AG04449 (cell line): ENCODE results near the gene LMTK2.

Experiments used
- CTCF ChIA-PET: fragments of 350-600 bp; formaldehyde crosslinking; extraction: SDS; loops from one replicate; lab custom pipeline; 2021; ENCODE audit warnings: antibody characterized with exemption; lab: Yijun Ruan, JAX
- POLR2A ChIA-PET: fragments of 400-600, 350-600 bp; formaldehyde crosslinking; extraction: SDS; loops from one replicate; lab custom pipeline; 2020; ENCODE audit warnings: antibody characterized with exemption, inconsistent platforms; lab: Yijun Ruan, JAX
- DNase-seq: peaks from one replicate; pipeline ENCODE4 v3.0.0-alpha.2; 2010; ENCODE audit warnings: low read depth, low spot score
- H3K4me3 ChIP-seq: 2 replicates; pipeline ENCODE4 v1.5.1; 2011; ENCODE audit warnings: low read depth, mild to moderate bottlenecking, control low read depth, low read length
- CTCF ChIP-seq: IDR thresholded peaks from one replicate; pipeline ENCODE4 v1.5.1; 2011; ENCODE audit warnings: mild to moderate bottlenecking, moderate library complexity, low read length, control low read depth, inconsistent platforms; ENCODE audit not compliant: insufficient read depth; ENCODE audit errors: missing control alignments

Gene LMTK2

GRCh38 chr7:98136423-98136822 lies 29.8 kb downstream of the LMTK2 start:
- DNase-seq, result no peak
- TF ChIP-seq CTCF, result no peak
- H3K4me3 ChIP-seq, result no peak overlapping the region
- ChIA-PET CTCF (interaction anchor here (1.4 to 1.9 kb wide), 2 partner anchors 9 to 28 kb away, joined by 3 to 7 read pairs; no protein-coding TSS in a partner anchor), POLR2A (no interaction called here)

- TF ChIP-seq CTCF, result no peak
- no peak overlapping the region for H3K4me3 ChIP-seq
- CTCF ChIA-PET, result no interaction called here
- no peak for DNase-seq
- POLR2A ChIA-PET, result no interaction called here
These were observed 30.6 kb downstream of the LMTK2 start for GRCh38 chr7:98137134-98137825.

GRCh38 chr7:98137826-98138151 lies 31.1 kb downstream of the LMTK2 start:
- no peak for TF ChIP-seq CTCF
- no peak for DNase-seq
- POLR2A ChIA-PET, result no interaction called here
- no peak overlapping the region for H3K4me3 ChIP-seq
- CTCF ChIA-PET, result no interaction called here

GRCh38 chr7:98138672-98139071 lies 32.0 kb downstream of the LMTK2 start:
- H3K4me3 ChIP-seq, result no peak overlapping the region
- CTCF ChIA-PET, result no interaction called here
- TF ChIP-seq CTCF, result no peak
- POLR2A ChIA-PET, result no interaction called here
- DNase-seq, result no peak

- no peak overlapping the region for H3K4me3 ChIP-seq
- no peak for TF ChIP-seq CTCF
- DNase-seq, result no peak
- ChIA-PET POLR2A (no interaction called here), CTCF (interaction anchor here (1.2 to 2.8 kb wide), 2 partner anchors 23 to 25 kb away, joined by 5 to 18 read pairs; no protein-coding TSS in a partner anchor)
These were observed 36.0 kb downstream of the LMTK2 start for GRCh38 chr7:98142658-98143057.

GRCh38 chr7:98148607-98149006 lies 41.9 kb downstream of the LMTK2 start:
- no peak for TF ChIP-seq CTCF
- POLR2A ChIA-PET, result no interaction called here
- no peak for DNase-seq
- H3K4me3 ChIP-seq, result no peak overlapping the region
- CTCF ChIA-PET, result interaction anchor here (2.1 kb wide), 1 partner anchor 20 kb away, joined by 10 read pairs; no protein-coding TSS in a partner anchor
